NB4 (cell line): ENCODE data around the gene CAPN8.

ENCODE experiments used
- MYC ChIP-seq: IDR thresholded peaks from 2 replicates; pipeline ENCODE4 v1.6.1; 2011; ENCODE audit warnings: low read depth, low read length
- POLR2A ChIP-seq: IDR thresholded peaks from 2 replicates; pipeline ENCODE4 v1.6.1; 2011; ENCODE audit warnings: mild to moderate bottlenecking; ENCODE audit not compliant: insufficient read length; ENCODE audit errors: extremely low read depth
- TF ChIP-seq, protein P1 (sequence below): IDR thresholded peaks from one replicate; pipeline ENCODE4 v1.5.1; 2012; ENCODE audit warnings: low read depth, low read length

DNA sequence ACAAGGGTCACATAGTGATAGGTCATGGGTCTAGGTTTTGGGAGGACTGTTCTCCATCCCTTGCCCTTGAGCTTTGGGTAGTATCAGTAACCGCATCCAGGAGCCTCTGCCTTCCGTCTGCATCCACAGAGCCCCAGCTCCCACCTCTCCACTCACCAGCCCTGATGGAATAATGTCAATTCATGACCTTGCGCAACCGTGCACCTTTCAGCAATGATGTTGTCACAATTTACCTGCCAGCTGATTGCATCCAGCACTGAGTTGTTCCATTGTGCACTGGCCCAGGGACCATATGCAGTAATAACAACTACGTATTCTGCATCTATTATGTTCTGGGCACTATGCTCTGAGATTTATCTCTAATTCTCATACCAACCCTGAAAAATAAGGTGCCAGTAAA, 1.4 kb downstream of the CAPN8 start:
- TF ChIP-seq, protein P1, sequence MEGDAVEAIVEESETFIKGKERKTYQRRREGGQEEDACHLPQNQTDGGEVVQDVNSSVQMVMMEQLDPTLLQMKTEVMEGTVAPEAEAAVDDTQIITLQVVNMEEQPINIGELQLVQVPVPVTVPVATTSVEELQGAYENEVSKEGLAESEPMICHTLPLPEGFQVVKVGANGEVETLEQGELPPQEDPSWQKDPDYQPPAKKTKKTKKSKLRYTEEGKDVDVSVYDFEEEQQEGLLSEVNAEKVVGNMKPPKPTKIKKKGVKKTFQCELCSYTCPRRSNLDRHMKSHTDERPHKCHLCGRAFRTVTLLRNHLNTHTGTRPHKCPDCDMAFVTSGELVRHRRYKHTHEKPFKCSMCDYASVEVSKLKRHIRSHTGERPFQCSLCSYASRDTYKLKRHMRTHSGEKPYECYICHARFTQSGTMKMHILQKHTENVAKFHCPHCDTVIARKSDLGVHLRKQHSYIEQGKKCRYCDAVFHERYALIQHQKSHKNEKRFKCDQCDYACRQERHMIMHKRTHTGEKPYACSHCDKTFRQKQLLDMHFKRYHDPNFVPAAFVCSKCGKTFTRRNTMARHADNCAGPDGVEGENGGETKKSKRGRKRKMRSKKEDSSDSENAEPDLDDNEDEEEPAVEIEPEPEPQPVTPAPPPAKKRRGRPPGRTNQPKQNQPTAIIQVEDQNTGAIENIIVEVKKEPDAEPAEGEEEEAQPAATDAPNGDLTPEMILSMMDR, result no peak
- TF ChIP-seq POLR2A (no peak), MYC (no peak)
